ENCODE results near the gene CRYBA4.

Gene CRYBA4

GRCh38 chr22:26660356-26660755 lies 38.6 kb downstream of the CRYBA4 start:
- TF ChIP-seq, protein P1, sequence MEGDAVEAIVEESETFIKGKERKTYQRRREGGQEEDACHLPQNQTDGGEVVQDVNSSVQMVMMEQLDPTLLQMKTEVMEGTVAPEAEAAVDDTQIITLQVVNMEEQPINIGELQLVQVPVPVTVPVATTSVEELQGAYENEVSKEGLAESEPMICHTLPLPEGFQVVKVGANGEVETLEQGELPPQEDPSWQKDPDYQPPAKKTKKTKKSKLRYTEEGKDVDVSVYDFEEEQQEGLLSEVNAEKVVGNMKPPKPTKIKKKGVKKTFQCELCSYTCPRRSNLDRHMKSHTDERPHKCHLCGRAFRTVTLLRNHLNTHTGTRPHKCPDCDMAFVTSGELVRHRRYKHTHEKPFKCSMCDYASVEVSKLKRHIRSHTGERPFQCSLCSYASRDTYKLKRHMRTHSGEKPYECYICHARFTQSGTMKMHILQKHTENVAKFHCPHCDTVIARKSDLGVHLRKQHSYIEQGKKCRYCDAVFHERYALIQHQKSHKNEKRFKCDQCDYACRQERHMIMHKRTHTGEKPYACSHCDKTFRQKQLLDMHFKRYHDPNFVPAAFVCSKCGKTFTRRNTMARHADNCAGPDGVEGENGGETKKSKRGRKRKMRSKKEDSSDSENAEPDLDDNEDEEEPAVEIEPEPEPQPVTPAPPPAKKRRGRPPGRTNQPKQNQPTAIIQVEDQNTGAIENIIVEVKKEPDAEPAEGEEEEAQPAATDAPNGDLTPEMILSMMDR (conservative IDR thresholded peaks at IDR 0.05; ENCODE audit: low read depth, low read length) = no peak
- no peak for DNase-seq (ENCODE audit: low read depth)
- H3K4me3 ChIP-seq (ENCODE audit: low read length) = no peak overlapping the region

DNA sequence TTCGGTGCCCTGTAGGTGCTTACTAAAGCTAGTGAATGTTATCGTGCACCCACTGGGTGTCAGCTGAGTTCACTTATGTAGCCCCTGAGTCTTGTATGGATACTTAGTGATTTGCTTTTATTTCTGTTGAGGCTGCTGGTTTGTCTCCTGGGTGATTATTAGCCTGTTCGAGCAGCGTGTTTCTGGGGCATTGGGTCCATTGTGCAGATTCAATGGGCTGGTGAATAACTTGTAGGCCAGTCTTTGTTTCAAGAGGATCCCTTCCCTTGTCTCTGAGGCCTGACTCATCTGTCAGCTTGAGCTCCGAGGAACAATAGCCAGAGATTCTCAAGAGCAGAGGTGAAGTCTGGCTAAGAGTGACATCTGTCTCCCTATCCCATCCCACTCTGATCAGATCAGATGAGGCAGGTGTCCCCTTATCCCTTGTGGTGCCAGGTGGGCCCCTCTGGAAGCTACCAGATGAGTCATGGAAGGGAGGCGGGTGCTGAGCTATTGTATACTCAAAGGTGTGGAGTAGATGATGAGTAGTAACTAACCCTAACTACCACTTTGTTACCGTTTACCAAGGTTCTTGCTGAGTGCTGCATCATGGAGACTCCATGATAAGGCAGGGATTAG lies 39.3 kb downstream of the CRYBA4 start:
- no peak for DNase-seq (ENCODE audit: low read depth)
- H3K4me3 ChIP-seq (ENCODE audit: low read length) = no peak overlapping the region
- TF ChIP-seq, protein P1 (conservative IDR thresholded peaks at IDR 0.05; ENCODE audit: low read depth, low read length) = no peak

GRCh38 chr22:26662160-26662559 lies 40.4 kb downstream of the CRYBA4 start:
- no peak for DNase-seq (ENCODE audit: low read depth)
- TF ChIP-seq, protein P1 (conservative IDR thresholded peaks at IDR 0.05; ENCODE audit: low read depth, low read length) = no peak
- no peak overlapping the region for H3K4me3 ChIP-seq (ENCODE audit: low read length)

DNA sequence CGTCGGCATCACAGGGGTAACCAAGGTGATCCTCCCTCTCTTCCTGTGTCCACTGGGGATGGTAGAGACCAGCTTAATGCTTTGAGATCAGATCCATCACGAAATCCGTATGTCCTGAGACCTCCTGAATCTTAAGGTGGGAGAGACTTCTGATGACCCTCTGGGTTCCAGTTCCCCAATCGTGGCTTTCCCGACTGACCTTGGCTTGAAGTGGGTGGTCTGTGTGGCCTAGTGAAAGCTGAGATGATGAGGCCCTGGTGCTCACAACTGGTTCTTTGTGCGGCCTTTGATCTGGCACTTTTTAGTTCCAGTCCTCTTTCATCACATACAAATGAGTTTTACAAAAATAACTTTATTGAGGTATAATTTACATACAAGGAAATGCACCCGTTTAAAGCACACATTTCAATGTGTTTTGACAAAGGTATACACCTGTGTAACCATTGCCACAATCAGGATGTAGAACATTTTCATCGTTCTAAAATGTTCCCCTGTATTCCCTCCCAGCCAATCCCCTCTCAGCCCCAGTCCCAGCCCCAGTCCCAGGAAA lies 41.7 kb downstream of the CRYBA4 start:
- DNase-seq (ENCODE audit: low read depth) = no peak
- TF ChIP-seq, protein P1 (conservative IDR thresholded peaks at IDR 0.05; ENCODE audit: low read depth, low read length) = no peak
- H3K4me3 ChIP-seq (ENCODE audit: low read length) = no peak overlapping the region

- TF ChIP-seq, protein P1 (conservative IDR thresholded peaks at IDR 0.05; ENCODE audit: low read depth, low read length) = no peak
- H3K4me3 ChIP-seq (ENCODE audit: low read length) = no peak overlapping the region
- DNase-seq (ENCODE audit: low read depth) = no peak
These were observed 44.1 kb downstream of the CRYBA4 start for GRCh38 chr22:26665813-26666231.

- H3K4me3 ChIP-seq (ENCODE audit: low read length) = no peak overlapping the region
- TF ChIP-seq, protein P1 (conservative IDR thresholded peaks at IDR 0.05; ENCODE audit: low read depth, low read length) = no peak
- DNase-seq (ENCODE audit: low read depth) = no peak
These were observed 45.4 kb downstream of the CRYBA4 start for GRCh38 chr22:26667140-26667539.

GRCh38 chr22:26669060-26669481 lies 47.3 kb downstream of the CRYBA4 start:
- no peak for DNase-seq (ENCODE audit: low read depth)
- TF ChIP-seq, protein P1 (conservative IDR thresholded peaks at IDR 0.05; ENCODE audit: low read depth, low read length) = peak; percentile 51
- no peak overlapping the region for H3K4me3 ChIP-seq (ENCODE audit: low read length)

Measured in retinal pigment epithelial cell (primary cell).